SH-SY5Y (cell line): Measurements from ENCODE around the gene ZDHHC13.

Source experiments
- GATA2 ChIP-seq: IDR thresholded peaks from 2 replicates; pipeline ENCODE4 v1.6.1; 2011; ENCODE audit warnings: mild to moderate bottlenecking, low read depth, low read length
- GATA3 ChIP-seq: IDR thresholded peaks from 2 replicates; pipeline ENCODE4 v1.6.1; 2011; ENCODE audit warnings: low read depth, mild to moderate bottlenecking, low read length, moderate library complexity

DNA sequence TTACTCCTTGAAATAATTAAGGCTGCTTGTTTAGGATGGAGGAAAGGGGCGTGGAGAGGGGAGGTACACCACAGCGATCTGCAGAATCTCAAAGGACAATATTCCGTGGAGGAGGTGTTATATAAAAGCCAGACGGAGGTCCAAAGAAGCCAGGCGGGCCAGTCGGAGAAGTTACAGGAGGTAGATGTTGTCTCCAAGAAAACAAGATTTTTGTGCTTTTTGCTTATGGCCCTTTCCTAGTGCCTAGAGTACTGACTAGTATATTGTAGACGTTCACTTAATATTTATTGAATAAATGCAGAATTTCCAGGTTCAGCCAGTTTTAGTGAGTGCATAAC, 761 bp downstream of the ZDHHC13 start:
- TF ChIP-seq GATA3 (no peak), GATA2 (no peak)
